MCF 10A (cell line): ENCODE data around the gene PIP4K2A. TPM values are rescaled to one million over a fixed set of nuclear protein-coding genes. Genes with fewer than 3 reads are reported as not detected.
"Not testable (repeated sequence)": the region's sequence is repeated elsewhere in the genome, so short reads cannot be mapped to it uniquely, and the experiment has no call there.

ENCODE experiments used
- BruUV-seq: library from RNA; stranded (reverse); fragments of 400-500 nt; replicated peaks from 2 replicates; lab custom pipeline; 2021; lab: Mats Ljungman, UMichigan
- CTCF ChIA-PET: fragments of 300-600 bp; sonication (Branson Sonifier 250); formaldehyde crosslinking; extraction: SDS; loops from one replicate; lab custom pipeline; 2021; ENCODE audit warnings: antibody characterized with exemption, inconsistent platforms; lab: Yijun Ruan, JAX
- POLR2A ChIA-PET: fragments of 300-600, 350-650 bp; sonication (Branson Sonifier 250); formaldehyde crosslinking; extraction: SDS; loops from one replicate; lab custom pipeline; 2020; ENCODE audit warnings: antibody characterized with exemption, inconsistent platforms; lab: Yijun Ruan, JAX
- DNase-seq: peaks from one replicate; pipeline ENCODE4 v3.0.0-alpha.2; 2018; ENCODE audit not compliant: unreplicated experiment
- H3K27ac Mint-ChIP-seq: one replicate; pipeline ENCODE4 v1.8.0; 2022; ENCODE audit warnings: mild to moderate bottlenecking, low read depth, mixed read lengths; ENCODE audit not compliant: unreplicated experiment
- H3K27me3 Mint-ChIP-seq: one replicate; pipeline ENCODE4 v1.8.0; 2022; ENCODE audit warnings: mixed read lengths; ENCODE audit not compliant: insufficient read depth, unreplicated experiment
- H3K36me3 Mint-ChIP-seq: one replicate; pipeline ENCODE4 v1.8.0; 2022; ENCODE audit warnings: mild to moderate bottlenecking, moderate library complexity, mixed read lengths; ENCODE audit not compliant: insufficient read depth, unreplicated experiment
- H3K4me1 Mint-ChIP-seq: one replicate; pipeline ENCODE4 v1.8.0; 2022; ENCODE audit warnings: mixed read lengths; ENCODE audit not compliant: insufficient read depth, unreplicated experiment
- H3K4me3 Mint-ChIP-seq: one replicate; pipeline ENCODE4 v1.8.0; 2022; ENCODE audit warnings: mild to moderate bottlenecking, moderate library complexity, mixed read lengths; ENCODE audit not compliant: unreplicated experiment
- H3K9me3 Mint-ChIP-seq: one replicate; pipeline ENCODE4 v1.8.0; 2022; ENCODE audit warnings: mixed read lengths; ENCODE audit not compliant: unreplicated experiment
- CTCF ChIP-seq: fragments of 200-600 bp; IDR thresholded peaks from one replicate; pipeline ENCODE4 v1.8.0; 2022; ENCODE audit warnings: antibody characterized with exemption, mild to moderate bottlenecking; ENCODE audit not compliant: unreplicated experiment
- intact Hi-C: fragments of 100-400 bp; cut with micrococcal nuclease; formaldehyde crosslinking; loops from 2 replicates; pipeline ENCODE4 v1.14.1; 2022
- total RNA-seq: library from RNA; stranded (reverse); gene quantifications from 2 replicates; pipeline ENCODE4 v1.2.3, GENCODE V29; 2022

PIP4K2A gene
- total RNA-seq, 1 experiment from 2014 or later, result 24.2 TPM

GRCh38 chr10:22501413-22501812 is 213.0 kb downstream of the PIP4K2A start:
- no peak for DNase-seq
- H3K27ac Mint-ChIP-seq, result no peak overlapping the region
- H3K27me3 Mint-ChIP-seq, result no peaks in the 10 kb centered on the region
- H3K36me3 Mint-ChIP-seq, result no peaks in the 10 kb centered on the region
- POLR2A ChIA-PET, result interaction anchor here (0.9 kb wide), 1 partner anchor 10 kb away, joined by 3 read pairs; no protein-coding TSS in a partner anchor
- intact Hi-C loops, result no loop called here
- CTCF ChIA-PET, result interaction anchor here (0.7 kb wide), 1 partner anchor 152 kb away, joined by 3 read pairs; no protein-coding TSS in a partner anchor
- peaks cover 26% of the 10 kb centered on the region for H3K4me1 Mint-ChIP-seq
- no peaks in the 10 kb centered on the region for H3K9me3 Mint-ChIP-seq
- BruUV-seq, result no TSS peak
- no peak for TF ChIP-seq CTCF
- no peak overlapping the region for H3K4me3 Mint-ChIP-seq

GRCh38 chr10:22500656-22501340 is 213.6 kb downstream of the PIP4K2A start:
- DNase-seq, result no peak
- H3K27ac Mint-ChIP-seq, result no peak overlapping the region
- H3K4me3 Mint-ChIP-seq, result no peak overlapping the region
- no peaks in the 10 kb centered on the region for H3K27me3 Mint-ChIP-seq
- BruUV-seq, result no TSS peak
- H3K9me3 Mint-ChIP-seq, result no peaks in the 10 kb centered on the region
- intact Hi-C loops, result no loop called here
- ChIA-PET POLR2A (interaction anchor here (0.9 to 1.6 kb wide), 3 partner anchors 10 to 25 kb away, joined by 3 to 5 read pairs (median 3); no protein-coding TSS in a partner anchor), CTCF (interaction anchor here (0.7 kb wide), 1 partner anchor 152 kb away, joined by 3 read pairs; no protein-coding TSS in a partner anchor)
- no peak for TF ChIP-seq CTCF
- H3K36me3 Mint-ChIP-seq, result no peaks in the 10 kb centered on the region
- peaks cover 20% of the 10 kb centered on the region for H3K4me1 Mint-ChIP-seq

- DNase-seq, intact Hi-C loops, H3K36me3 Mint-ChIP-seq, H3K9me3 Mint-ChIP-seq, BruUV-seq, H3K27me3 Mint-ChIP-seq, H3K4me3 Mint-ChIP-seq, H3K27ac Mint-ChIP-seq: not testable (repeated sequence)
- ChIA-PET POLR2A (interaction anchor here (1.0 to 1.6 kb wide), 2 partner anchors 18 to 25 kb away, joined by 3 to 5 read pairs; no protein-coding TSS in a partner anchor), CTCF (interaction anchor here (0.8 kb wide), 1 partner anchor 20 kb away, joined by 3 read pairs; no protein-coding TSS in a partner anchor)
- H3K4me1 Mint-ChIP-seq, result peaks cover 20% of the 10 kb centered on the region
Measured at GRCh38 chr10:22499973-22500372, 214.4 kb downstream of the PIP4K2A start.

GRCh38 chr10:22495396-22495795 is 219.0 kb downstream of the PIP4K2A start:
- Mint-ChIP-seq H3K27me3 (no peaks in the 10 kb centered on the region), H3K4me3 (no peak overlapping the region), H3K9me3 (no peaks in the 10 kb centered on the region), H3K4me1 (no peaks in the 10 kb centered on the region), H3K36me3 (no peaks in the 10 kb centered on the region), H3K27ac (peak overlapping the region; percentile 40)
- DNase-seq, result no peak
- POLR2A ChIA-PET, result no interaction called here
- no TSS peak for BruUV-seq
- CTCF ChIA-PET, result no interaction called here
- intact Hi-C loops, result no loop called here
- no peak for TF ChIP-seq CTCF
